OCI-LY7 (cell line): ENCODE data around the gene TRIM75. TPM values are rescaled to one million over a fixed set of nuclear protein-coding genes. Genes with fewer than 3 reads are reported as not detected.
"Not testable (repeated sequence)": the region's sequence is repeated elsewhere in the genome, so short reads cannot be mapped to it uniquely, and the experiment has no call there.

ENCODE experiments used
- BruUV-seq: library from RNA; stranded (reverse); fragments of 400-500 nt; replicated peaks from 2 replicates; lab custom pipeline; 2021; lab: Mats Ljungman, UMichigan
- CTCF ChIA-PET: fragments of 300-600 bp; sonication (Branson Sonifier 250); formaldehyde crosslinking; loops from one replicate; lab custom pipeline; 2022; ENCODE audit warnings: antibody characterized with exemption; ENCODE audit not compliant: unreplicated experiment; lab: Charles Lee
- POLR2A ChIA-PET: fragments of 300-600 bp; sonication (Branson Sonifier 250); formaldehyde crosslinking; loops from one replicate; lab custom pipeline; 2022; ENCODE audit warnings: antibody characterized with exemption; lab: Charles Lee
- DNase-seq: peaks from one replicate; pipeline ENCODE4 v3.0.0-alpha.2; 2015; ENCODE audit warnings: low spot score
- H2AFZ ChIP-seq: fragments of 200-600 bp; sonication (generic), shearing (Covaris generic); 2 replicates; pipeline ENCODE4 v1.6.1; 2014; ENCODE audit warnings: mild to moderate bottlenecking, antibody characterized with exemption, low read length, moderate library complexity
- H3K27ac ChIP-seq: fragments of 200-600 bp; sonication (generic); 2 replicates; pipeline ENCODE4 v1.5.1; 2014; ENCODE audit warnings: mixed run types, low read depth, mild to moderate bottlenecking, moderate library complexity, low read length, inconsistent platforms; ENCODE audit not compliant: poor library complexity, severe bottlenecking
- H3K36me3 ChIP-seq: fragments of 200-600 bp; sonication (generic); 2 replicates; pipeline ENCODE4 v1.6.1; 2014; ENCODE audit warnings: mild to moderate bottlenecking, antibody characterized with exemption, low read length, moderate library complexity, mixed read lengths; ENCODE audit not compliant: insufficient read depth
- H3K4me1 ChIP-seq: fragments of 200-600 bp; sonication (generic); 2 replicates; pipeline ENCODE4 v1.5.1; 2014; ENCODE audit warnings: mild to moderate bottlenecking, low read length; ENCODE audit not compliant: insufficient read depth, poor library complexity, severe bottlenecking
- H3K4me2 ChIP-seq: fragments of 200-600 bp; sonication (generic); 2 replicates; pipeline ENCODE4 v1.6.1; 2014; ENCODE audit warnings: mild to moderate bottlenecking, low read length
- H3K4me3 ChIP-seq: fragments of 200-600 bp; sonication (generic); 2 replicates; pipeline ENCODE4 v1.5.1; 2014; ENCODE audit warnings: mild to moderate bottlenecking, low read depth, low read length; ENCODE audit not compliant: poor library complexity, severe bottlenecking
- H3K79me2 ChIP-seq: fragments of 200-600 bp; sonication (generic); 2 replicates; pipeline ENCODE4 v1.6.1; 2016; ENCODE audit warnings: low read depth, mild to moderate bottlenecking, low read length, moderate library complexity, mixed read lengths; ENCODE audit not compliant: insufficient read depth
- H3K9me2 ChIP-seq: fragments of 200-600 bp; sonication (generic); 2 replicates; pipeline ENCODE4 v1.6.1; 2016; ENCODE audit warnings: mild to moderate bottlenecking, low read length, mixed read lengths; ENCODE audit not compliant: insufficient read depth
- H3K9me3 ChIP-seq: fragments of 200-600 bp; sonication (generic); 2 replicates; pipeline ENCODE4 v1.6.1; 2014; ENCODE audit warnings: mild to moderate bottlenecking, mixed run types, low read length, mixed read lengths
- H4K20me1 ChIP-seq: fragments of 200-600 bp; sonication (generic); 2 replicates; pipeline ENCODE4 v1.6.1; 2014; ENCODE audit warnings: mild to moderate bottlenecking, antibody characterized with exemption, low read length, moderate library complexity, mixed read lengths; ENCODE audit not compliant: insufficient read depth
- EZH2phosphoT487 ChIP-seq: fragments of 200-600 bp; sonication (generic); IDR thresholded peaks from 2 replicates; pipeline ENCODE4 v1.6.1; 2018; ENCODE audit warnings: low read depth, borderline replicate concordance, mild to moderate bottlenecking, mixed run types, antibody characterized with exemption, low read length, moderate library complexity, mixed read lengths
- intact Hi-C: fragments of 100-400 bp; cut with micrococcal nuclease; formaldehyde crosslinking; loops from one replicate; pipeline ENCODE4 v1.10.0; 2022; ENCODE audit not compliant: unreplicated experiment
- total RNA-seq, 2 experiments: library from RNA; depleted of rRNA in 1 of 2; stranded (reverse); fragments of >200 nt in 1 of 2; shearing (Covaris generic) in 1 of 2; gene quantifications; 2 replicates each; pipeline ENCODE4 v1.2.3, GENCODE V29; 2014 to 2022
- TF ChIP-seq, protein P1 (sequence below): fragments of 200-600 bp; sonication (generic); conservative IDR thresholded peaks from 2 replicates; pipeline ENCODE4 v1.5.1; 2014; ENCODE audit warnings: mild to moderate bottlenecking, antibody characterized with exemption, low read length, moderate library complexity, mixed read lengths

Gene TRIM75
- total RNA-seq, 2 experiments from 2014 or later, result not detected

DNA sequence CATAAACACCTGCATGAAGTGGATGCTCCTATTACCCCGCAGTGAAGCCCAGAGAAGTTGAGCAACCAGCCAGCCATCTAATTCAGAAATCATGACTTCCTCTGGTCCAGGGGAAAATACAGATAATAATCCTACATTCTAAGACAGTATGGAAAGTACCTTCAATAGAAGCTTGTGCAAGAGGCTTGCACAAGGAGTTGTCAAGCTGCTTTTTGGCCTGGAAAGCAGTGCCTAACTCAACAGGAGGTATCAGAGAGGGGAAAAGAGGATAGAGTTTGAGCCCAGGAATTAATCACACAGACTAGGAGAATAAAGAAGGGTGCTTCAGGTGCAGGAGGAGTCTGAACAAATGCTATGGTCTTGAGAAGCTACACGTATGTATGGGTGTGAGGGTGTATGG lies 32.3 kb downstream of the TRIM75 start:
- H2AFZ ChIP-seq, result no peak overlapping the region
- TF ChIP-seq, protein P1, sequence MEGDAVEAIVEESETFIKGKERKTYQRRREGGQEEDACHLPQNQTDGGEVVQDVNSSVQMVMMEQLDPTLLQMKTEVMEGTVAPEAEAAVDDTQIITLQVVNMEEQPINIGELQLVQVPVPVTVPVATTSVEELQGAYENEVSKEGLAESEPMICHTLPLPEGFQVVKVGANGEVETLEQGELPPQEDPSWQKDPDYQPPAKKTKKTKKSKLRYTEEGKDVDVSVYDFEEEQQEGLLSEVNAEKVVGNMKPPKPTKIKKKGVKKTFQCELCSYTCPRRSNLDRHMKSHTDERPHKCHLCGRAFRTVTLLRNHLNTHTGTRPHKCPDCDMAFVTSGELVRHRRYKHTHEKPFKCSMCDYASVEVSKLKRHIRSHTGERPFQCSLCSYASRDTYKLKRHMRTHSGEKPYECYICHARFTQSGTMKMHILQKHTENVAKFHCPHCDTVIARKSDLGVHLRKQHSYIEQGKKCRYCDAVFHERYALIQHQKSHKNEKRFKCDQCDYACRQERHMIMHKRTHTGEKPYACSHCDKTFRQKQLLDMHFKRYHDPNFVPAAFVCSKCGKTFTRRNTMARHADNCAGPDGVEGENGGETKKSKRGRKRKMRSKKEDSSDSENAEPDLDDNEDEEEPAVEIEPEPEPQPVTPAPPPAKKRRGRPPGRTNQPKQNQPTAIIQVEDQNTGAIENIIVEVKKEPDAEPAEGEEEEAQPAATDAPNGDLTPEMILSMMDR, result no peak
- no peak for TF ChIP-seq EZH2phosphoT487
- H3K9me3 ChIP-seq, result no peaks in the 10 kb centered on the region
- no peak overlapping the region for H3K4me2 ChIP-seq
- H3K36me3 ChIP-seq, result peaks cover 52% of the 10 kb centered on the region
- H3K9me2 ChIP-seq, result no peaks in the 10 kb centered on the region
- no peaks in the 10 kb centered on the region for H3K4me1 ChIP-seq
- no peak for DNase-seq
- H3K27ac ChIP-seq, result no peak overlapping the region
- no TSS peak for BruUV-seq
- CTCF ChIA-PET, result interaction anchor here (0.6 kb wide), 1 partner anchor 9 kb away, joined by 3 read pairs; no protein-coding TSS in a partner anchor
- H3K4me3 ChIP-seq, result no peak overlapping the region
- POLR2A ChIA-PET, result no interaction called here
- H4K20me1 ChIP-seq, result no peaks in the 10 kb centered on the region
- H3K79me2 ChIP-seq, result no peaks in the 10 kb centered on the region
- intact Hi-C loops, result no loop called here

DNA sequence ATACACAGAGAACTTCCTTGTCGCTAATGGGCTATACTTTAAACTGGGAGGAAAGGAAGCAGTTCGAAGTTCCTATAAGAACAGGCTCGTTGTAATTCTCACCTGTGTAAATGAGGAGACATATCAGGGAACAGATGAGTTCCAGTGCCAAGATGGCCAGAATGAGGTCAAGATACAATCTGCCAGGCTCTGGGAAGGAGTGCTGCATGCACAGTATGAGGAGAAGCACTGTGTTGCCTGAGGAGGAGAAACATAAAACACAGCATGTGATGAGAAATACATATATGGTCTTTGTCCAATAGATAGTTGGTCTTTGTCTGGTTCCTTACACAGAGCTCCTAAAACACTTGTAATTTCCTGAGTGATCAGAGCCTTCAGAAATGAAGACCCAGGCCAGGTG lies 34.7 kb downstream of the TRIM75 start:
- no peak for DNase-seq
- no peak overlapping the region for H3K4me2 ChIP-seq
- no peaks in the 10 kb centered on the region for H4K20me1 ChIP-seq
- no peaks in the 10 kb centered on the region for H3K79me2 ChIP-seq
- no peak overlapping the region for H3K27ac ChIP-seq
- intact Hi-C loops, result no loop called here
- H3K36me3 ChIP-seq, result peaks cover 65% of the 10 kb centered on the region
- TF ChIP-seq, protein P1, result no peak
- TF ChIP-seq EZH2phosphoT487, result no peak
- H3K4me1 ChIP-seq, result no peaks in the 10 kb centered on the region
- BruUV-seq, result no TSS peak
- ChIA-PET POLR2A (interaction anchor here (0.6 to 1.3 kb wide), 3 partner anchors 12 to 758 kb away, joined by 4 to 6 read pairs (median 4); no protein-coding TSS in a partner anchor), CTCF (no interaction called here)
- H2AFZ ChIP-seq, result no peak overlapping the region
- H3K9me3 ChIP-seq, result no peaks in the 10 kb centered on the region
- no peak overlapping the region for H3K4me3 ChIP-seq
- H3K9me2 ChIP-seq, result no peaks in the 10 kb centered on the region

DNA sequence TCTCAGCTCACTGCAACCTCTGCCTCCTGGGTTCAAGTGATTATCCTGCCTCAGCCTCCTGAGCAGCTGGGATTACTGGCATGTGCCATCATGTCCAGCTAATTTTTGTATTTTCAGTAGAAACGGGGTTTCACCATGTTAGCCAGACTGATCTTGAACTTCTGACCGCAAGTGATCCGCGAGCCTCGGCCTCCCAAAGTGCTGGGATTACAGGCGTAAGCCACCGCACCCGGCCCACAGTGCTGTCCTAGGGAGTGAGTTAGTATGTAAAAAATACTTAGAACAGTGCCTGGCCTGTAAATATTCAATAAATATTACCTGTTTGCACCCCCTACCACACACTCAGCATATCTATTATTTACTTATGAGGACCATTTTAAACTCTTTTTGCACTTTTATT lies 38.5 kb downstream of the TRIM75 start:
- CTCF ChIA-PET, H4K20me1 ChIP-seq, H3K4me2 ChIP-seq, H3K9me2 ChIP-seq, H3K79me2 ChIP-seq, H2AFZ ChIP-seq, POLR2A ChIA-PET, H3K27ac ChIP-seq, BruUV-seq, H3K4me1 ChIP-seq, H3K4me3 ChIP-seq, H3K9me3 ChIP-seq, DNase-seq: not testable (repeated sequence)
- peaks cover 52% of the 10 kb centered on the region for H3K36me3 ChIP-seq
- intact Hi-C loops, result loop anchor here (2.0 kb wide), 1 partner anchor 19 kb away; no protein-coding TSS in a partner anchor
